Retinal pigment epithelial cell (primary cell): ENCODE results near the gene FOCAD.
"Not testable (repeated sequence)": the region's sequence is repeated elsewhere in the genome, so short reads cannot be mapped to it uniquely, and the experiment has no call there.

Source experiments
- DNase-seq: peaks from one replicate; pipeline ENCODE4 v3.0.0-alpha.2; 2010; ENCODE audit warnings: low read depth
- H3K4me3 ChIP-seq: 2 replicates; pipeline ENCODE4 v1.5.1; 2011; ENCODE audit warnings: mild to moderate bottlenecking, low read length, control low read depth, moderate library complexity
- TF ChIP-seq, protein P1 (sequence below): conservative IDR thresholded peaks from 2 replicates; pipeline ENCODE4 v1.5.1; 2011; ENCODE audit warnings: low read depth, low read length, control low read depth, inconsistent platforms

FOCAD gene

DNA sequence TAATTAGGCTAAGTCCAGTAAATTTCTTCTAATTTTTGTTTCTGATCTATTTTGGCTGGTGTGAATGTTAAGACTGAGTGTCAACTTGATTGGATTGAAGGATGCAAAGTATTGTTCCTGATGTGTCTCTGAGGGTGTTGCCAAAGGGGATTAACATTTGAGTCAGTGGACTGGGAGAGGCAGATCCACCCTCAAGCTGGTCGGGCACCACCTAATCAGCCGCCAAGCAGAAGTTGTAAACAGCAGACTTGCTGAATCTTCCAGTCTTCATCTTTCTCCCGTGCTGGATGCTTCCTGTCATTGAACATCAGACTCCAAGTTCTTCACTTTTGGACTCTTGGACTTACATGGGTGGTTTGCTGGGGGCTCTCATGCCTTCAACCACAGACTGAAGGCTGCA is 40.4 kb upstream of the FOCAD start:
- no peak overlapping the region for H3K4me3 ChIP-seq
- no peak for DNase-seq
- TF ChIP-seq, protein P1, sequence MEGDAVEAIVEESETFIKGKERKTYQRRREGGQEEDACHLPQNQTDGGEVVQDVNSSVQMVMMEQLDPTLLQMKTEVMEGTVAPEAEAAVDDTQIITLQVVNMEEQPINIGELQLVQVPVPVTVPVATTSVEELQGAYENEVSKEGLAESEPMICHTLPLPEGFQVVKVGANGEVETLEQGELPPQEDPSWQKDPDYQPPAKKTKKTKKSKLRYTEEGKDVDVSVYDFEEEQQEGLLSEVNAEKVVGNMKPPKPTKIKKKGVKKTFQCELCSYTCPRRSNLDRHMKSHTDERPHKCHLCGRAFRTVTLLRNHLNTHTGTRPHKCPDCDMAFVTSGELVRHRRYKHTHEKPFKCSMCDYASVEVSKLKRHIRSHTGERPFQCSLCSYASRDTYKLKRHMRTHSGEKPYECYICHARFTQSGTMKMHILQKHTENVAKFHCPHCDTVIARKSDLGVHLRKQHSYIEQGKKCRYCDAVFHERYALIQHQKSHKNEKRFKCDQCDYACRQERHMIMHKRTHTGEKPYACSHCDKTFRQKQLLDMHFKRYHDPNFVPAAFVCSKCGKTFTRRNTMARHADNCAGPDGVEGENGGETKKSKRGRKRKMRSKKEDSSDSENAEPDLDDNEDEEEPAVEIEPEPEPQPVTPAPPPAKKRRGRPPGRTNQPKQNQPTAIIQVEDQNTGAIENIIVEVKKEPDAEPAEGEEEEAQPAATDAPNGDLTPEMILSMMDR = no peak

DNA sequence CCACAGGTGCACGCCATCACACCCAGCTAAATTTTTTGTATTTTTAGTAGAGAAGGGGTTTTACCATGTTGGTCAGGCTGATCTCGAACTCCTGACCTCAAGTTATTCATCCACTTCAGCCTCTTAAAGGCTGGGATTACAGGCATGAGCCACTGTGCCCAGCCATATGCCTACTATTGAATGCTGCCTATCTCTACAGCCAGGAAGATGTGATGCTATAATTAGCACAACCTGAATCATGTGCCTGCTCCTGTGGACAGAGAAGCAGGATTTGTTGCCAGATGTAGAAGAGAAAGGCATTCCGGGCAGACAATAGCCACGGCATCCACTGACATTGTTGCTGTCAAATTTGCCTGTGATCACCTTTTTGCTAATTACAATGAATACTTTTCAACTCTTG is 37.4 kb upstream of the FOCAD start:
- DNase-seq = no peak
- H3K4me3 ChIP-seq = no peak overlapping the region
- TF ChIP-seq, protein P1 = no peak

DNA sequence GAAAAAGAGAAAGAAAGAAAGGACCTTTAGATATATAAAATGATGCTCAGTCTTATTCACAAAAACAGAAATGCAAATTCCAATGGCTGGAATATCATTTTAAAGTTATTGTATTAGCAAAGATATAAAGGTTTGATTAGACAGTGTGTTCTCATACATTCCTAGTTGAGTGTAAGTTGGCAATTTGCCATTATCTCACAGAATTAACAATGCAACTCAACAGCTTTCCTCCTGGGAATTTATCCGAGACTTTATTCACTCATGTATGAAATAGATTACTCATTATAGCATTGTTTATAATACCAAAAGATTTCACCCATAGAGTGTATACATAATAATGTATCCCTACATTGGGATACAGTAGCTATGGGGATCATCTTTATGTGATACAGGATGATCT is 34.7 kb upstream of the FOCAD start:
- DNase-seq = no peak
- TF ChIP-seq, protein P1 = no peak
- H3K4me3 ChIP-seq = no peak overlapping the region

DNA sequence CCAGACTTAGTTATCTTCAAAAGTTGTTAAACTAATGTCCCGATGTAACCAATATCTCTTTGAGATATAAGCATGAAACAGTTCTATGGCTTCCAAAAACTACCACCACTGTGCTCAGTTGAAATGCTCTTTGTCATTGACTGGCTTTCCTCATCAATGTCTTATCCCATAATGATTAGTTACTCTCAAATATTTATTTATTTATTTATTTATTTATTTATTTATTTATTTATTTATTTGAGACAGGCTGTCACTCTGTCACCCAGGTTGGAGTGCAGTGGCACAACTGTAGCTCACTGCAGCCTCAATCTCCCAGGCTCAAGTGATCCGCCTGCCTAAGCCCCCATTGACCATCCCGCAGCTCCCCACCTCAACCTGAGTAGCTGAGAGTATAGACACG is 33.7 kb upstream of the FOCAD start:
- DNase-seq = no peak
- H3K4me3 ChIP-seq = no peak overlapping the region
- TF ChIP-seq, protein P1 = no peak

DNA sequence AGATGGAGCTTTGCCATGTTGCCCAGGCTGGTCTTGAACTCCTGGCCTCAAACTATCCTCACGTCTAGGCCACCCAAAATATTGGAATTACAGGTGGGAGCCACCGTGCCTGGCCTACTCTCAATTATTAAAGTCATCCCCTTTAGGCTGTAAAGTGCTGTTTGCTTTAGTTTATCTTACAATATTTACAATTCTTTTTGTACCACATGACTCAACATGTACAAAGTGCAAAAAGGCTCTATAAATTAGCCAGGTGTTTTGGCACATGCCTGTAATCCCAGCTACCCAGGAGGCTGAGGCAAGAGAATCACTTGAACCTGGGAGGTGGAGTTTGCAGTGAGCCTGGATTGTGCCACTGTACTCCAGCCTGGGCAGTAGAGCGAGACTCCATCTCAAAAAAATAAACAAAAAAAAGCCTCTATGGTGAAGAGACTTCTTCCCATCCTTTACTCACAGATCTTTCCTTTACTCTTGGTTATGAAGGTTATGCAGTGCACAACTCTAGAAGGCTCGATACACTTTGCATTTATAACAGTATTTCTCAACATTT is 33.2 kb upstream of the FOCAD start:
- DNase-seq = no peak
- no peak overlapping the region for H3K4me3 ChIP-seq
- TF ChIP-seq, protein P1 = no peak

DNA sequence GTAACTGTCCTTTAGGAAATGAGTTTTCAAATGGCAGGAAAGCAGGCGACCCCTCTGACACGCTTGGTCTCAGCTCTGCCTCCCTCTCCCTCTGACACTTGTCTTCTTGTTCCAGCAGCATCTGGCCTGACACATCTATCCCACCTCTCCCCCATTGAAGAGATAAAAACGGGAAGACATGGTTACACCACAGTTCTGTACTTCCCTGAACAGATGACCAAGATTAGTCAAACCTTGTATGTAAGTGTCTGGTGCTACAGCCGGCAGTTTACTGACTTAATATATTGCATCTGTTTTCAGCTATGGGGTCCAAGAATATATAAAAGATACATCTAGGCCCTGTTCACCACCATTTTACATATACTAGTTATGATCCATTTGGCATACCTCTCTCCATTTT is 32.1 kb upstream of the FOCAD start:
- H3K4me3 ChIP-seq = no peak overlapping the region
- no peak for DNase-seq
- TF ChIP-seq, protein P1 = no peak

DNA sequence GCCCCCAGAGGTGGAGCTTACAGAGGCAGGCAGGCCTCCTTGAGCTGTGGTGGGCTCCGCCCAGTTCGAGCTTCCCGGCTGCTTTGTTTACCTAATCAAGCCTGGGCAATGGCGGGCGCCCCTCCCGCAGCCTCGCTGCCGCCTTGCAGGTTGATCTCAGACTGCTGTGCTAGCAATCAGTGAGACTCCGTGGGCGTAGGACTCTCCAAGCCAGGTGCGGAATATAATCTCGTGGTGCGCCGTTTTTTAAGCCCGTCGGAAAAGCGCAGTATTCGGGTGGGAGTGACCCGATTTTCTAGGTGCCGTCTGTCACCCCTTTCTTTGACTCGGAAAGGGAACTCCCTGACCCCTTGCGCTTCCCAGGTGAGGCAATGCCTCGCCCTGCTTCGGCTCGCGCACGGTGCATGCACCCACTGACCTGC is 25.8 kb upstream of the FOCAD start:
- peak overlapping the region; percentile 46 for H3K4me3 ChIP-seq
- DNase-seq = not testable (repeated sequence)
